Measurements from ENCODE around the gene LIPC. TPM values are rescaled to one million over a fixed set of nuclear protein-coding genes. Genes with fewer than 3 reads are reported as not detected.

LIPC gene
- total and polyA plus RNA-seq, 3 donors from 2014 or later = 0.12 to 0.37 TPM; not detected in 1

GRCh38 chr15:58478035-58478434 is 46.2 kb downstream of the LIPC start:
- DNase-seq = no peak
- no peak for TF ChIP-seq POLR2A (IDR thresholded peaks at IDR 0.05)
- TF ChIP-seq CTCF (IDR thresholded peaks at IDR 0.05) = no peak
- Histone ChIP-seq H3K4me3 (no peak overlapping the region), H3K27ac (no peak overlapping the region), H3K27me3 (no peaks in the 10 kb centered on the region), H3K36me3 (ENCODE audit: low read depth, missing control alignments) (no peaks in the 10 kb centered on the region), H3K9me3 (no peaks in the 10 kb centered on the region), H3K4me1 (no peaks in the 10 kb centered on the region)
- 97 to 98% methylated on average over 3 of the region's 3 CpGs for WGBS, 2 donors
- intact Hi-C loops (cut with DNase I; ENCODE audit: low total_unique reads) = no loop called here

- no peaks in the 10 kb centered on the region for H3K4me1 ChIP-seq
- TF ChIP-seq CTCF (IDR thresholded peaks at IDR 0.05) (no peak), POLR2A (IDR thresholded peaks at IDR 0.05) (no peak)
- H3K27me3 ChIP-seq = no peaks in the 10 kb centered on the region
- no peak for DNase-seq
- 89 to 94% methylated on average over 3 of the region's 3 CpGs for WGBS, 2 donors
- H3K27ac ChIP-seq = no peak overlapping the region
- intact Hi-C loops (cut with DNase I; ENCODE audit: low total_unique reads) = no loop called here
- no peaks in the 10 kb centered on the region for H3K9me3 ChIP-seq
- no peak overlapping the region for H3K4me3 ChIP-seq
- H3K36me3 ChIP-seq (ENCODE audit: low read depth, missing control alignments) = no peaks in the 10 kb centered on the region
Observed at GRCh38 chr15:58478579-58478978, 46.8 kb downstream of the LIPC start.

GRCh38 chr15:58479941-58480340 is 48.1 kb downstream of the LIPC start:
- no peaks in the 10 kb centered on the region for H3K9me3 ChIP-seq
- H3K27me3 ChIP-seq = no peaks in the 10 kb centered on the region
- no peaks in the 10 kb centered on the region for H3K36me3 ChIP-seq (ENCODE audit: low read depth, missing control alignments)
- intact Hi-C loops (cut with DNase I; ENCODE audit: low total_unique reads) = no loop called here
- no peak for TF ChIP-seq CTCF (IDR thresholded peaks at IDR 0.05)
- no peak for TF ChIP-seq POLR2A (IDR thresholded peaks at IDR 0.05)
- 96 to 98% methylated on average over 3 of the region's 3 CpGs for WGBS, 2 donors
- DNase-seq = no peak
- no peaks in the 10 kb centered on the region for H3K4me1 ChIP-seq
- no peak overlapping the region for H3K4me3 ChIP-seq
- H3K27ac ChIP-seq = no peak overlapping the region

GRCh38 chr15:58483376-58483775 is 51.6 kb downstream of the LIPC start:
- intact Hi-C loops (cut with DNase I; ENCODE audit: low total_unique reads) = no loop called here
- 50 to 56% methylated on average over 3 of the region's 3 CpGs for WGBS, 2 donors
- DNase-seq = no peak
- Histone ChIP-seq H3K27ac (no peak overlapping the region), H3K27me3 (no peaks in the 10 kb centered on the region), H3K4me3 (no peak overlapping the region), H3K4me1 (no peaks in the 10 kb centered on the region), H3K9me3 (no peaks in the 10 kb centered on the region), H3K36me3 (ENCODE audit: low read depth, missing control alignments) (no peaks in the 10 kb centered on the region)
- TF ChIP-seq POLR2A (IDR thresholded peaks at IDR 0.05) = no peak
- TF ChIP-seq CTCF (IDR thresholded peaks at IDR 0.05) = no peak

GRCh38 chr15:58484791-58485600 is 53.2 kb downstream of the LIPC start:
- Histone ChIP-seq H3K4me3 (no peak overlapping the region), H3K27me3 (no peaks in the 10 kb centered on the region), H3K36me3 (ENCODE audit: low read depth, missing control alignments) (no peaks in the 10 kb centered on the region), H3K9me3 (no peaks in the 10 kb centered on the region), H3K27ac (no peak overlapping the region), H3K4me1 (no peaks in the 10 kb centered on the region)
- intact Hi-C loops (cut with DNase I; ENCODE audit: low total_unique reads) = no loop called here
- DNase-seq = no peak
- TF ChIP-seq POLR2A (IDR thresholded peaks at IDR 0.05) (no peak), CTCF (IDR thresholded peaks at IDR 0.05) (no peak)
- 78 to 83% methylated on average over 13 of the region's 13 CpGs for WGBS, 2 donors

Measured in testis (tissue), 3 donors.